CD4-positive, alpha-beta T cell (primary cell): ENCODE data around the gene NLGN1. TPM values are rescaled to one million over a fixed set of nuclear protein-coding genes. Genes with fewer than 3 reads are reported as not detected.

Source experiments
- ATAC-seq: fragments of 200-7000 bp; cut with Tn5 transposase; one replicate; pipeline ENCODE4 v1.10.0; 2022; ENCODE audit warnings: mild to moderate bottlenecking; ENCODE audit not compliant: poor library complexity
- CTCF ChIA-PET: fragments of 350-600 bp; sonication (Branson Sonifier 250); formaldehyde crosslinking; loops from one replicate; lab custom pipeline; 2021; ENCODE audit warnings: antibody characterized with exemption, inconsistent platforms; lab: Charles Lee
- POLR2A ChIA-PET: fragments of 350-600 bp; sonication (Branson Sonifier 250); formaldehyde crosslinking; loops from one replicate; lab custom pipeline; 2021; ENCODE audit warnings: antibody characterized with exemption, inconsistent platforms; lab: Charles Lee
- DNase-seq, 14 experiments: peaks; one replicate each; pipeline ENCODE4 v3.0.0-alpha.2; 2013 to 2020; ENCODE audit warnings: mixed read lengths in 2 of 14
- H3K27ac ChIP-seq, 2 donors: one replicate each; pipeline versions ENCODE4 v1.5.1 to v1.7.0; 2013; ENCODE audit warnings: low read length in 2 of 2, low read depth in 1 of 2, mild to moderate bottlenecking in 1 of 2
- H3K27me3 ChIP-seq, 2 experiments: 1 replicate in 1 of 2; 2 replicates in 1 of 2; pipeline versions ENCODE4 v1.6.1 to v1.7.0; 2013; ENCODE audit warnings: low read length in 2 of 2, control low read depth in 1 of 2, mild to moderate bottlenecking in 1 of 2, moderate library complexity in 1 of 2; ENCODE audit not compliant: insufficient read depth in 2 of 2, control insufficient read depth in 1 of 2
- H3K36me3 ChIP-seq: one replicate; pipeline ENCODE4 v1.6.1; 2013; ENCODE audit warnings: low read length, control low read depth; ENCODE audit not compliant: insufficient read depth
- H3K4me1 ChIP-seq: one replicate; pipeline ENCODE4 v1.6.1; 2013; ENCODE audit warnings: low read length, control low read depth; ENCODE audit not compliant: insufficient read depth
- H3K4me3 ChIP-seq: one replicate; pipeline ENCODE4 v1.5.1; 2013; ENCODE audit warnings: mild to moderate bottlenecking, low read length, moderate library complexity
- H3K9me3 ChIP-seq, 2 experiments: 1 replicate in 1 of 2; 2 replicates in 1 of 2; pipeline versions ENCODE4 v1.6.1 to v1.7.0; 2013; ENCODE audit warnings: low read length in 2 of 2, mild to moderate bottlenecking in 2 of 2, control low read depth in 1 of 2, moderate library complexity in 1 of 2; ENCODE audit not compliant: control insufficient read depth in 1 of 2, insufficient read depth in 1 of 2
- H3K27ac Mint-ChIP-seq: one replicate; pipeline ENCODE4 v1.8.0; 2020; ENCODE audit warnings: mixed read lengths
- H3K27me3 Mint-ChIP-seq: one replicate; pipeline ENCODE4 v1.8.0; 2021; ENCODE audit warnings: mixed read lengths
- H3K36me3 Mint-ChIP-seq: one replicate; pipeline ENCODE4 v1.8.0; 2021; ENCODE audit warnings: low read depth, mixed read lengths
- H3K4me1 Mint-ChIP-seq: one replicate; pipeline ENCODE4 v1.8.0; 2021; ENCODE audit warnings: low read depth, mixed read lengths
- H3K4me3 Mint-ChIP-seq: one replicate; pipeline ENCODE4 v1.8.0; 2020; ENCODE audit warnings: mild to moderate bottlenecking, mixed read lengths
- H3K9me3 Mint-ChIP-seq: one replicate; pipeline ENCODE4 v1.8.0; 2020; ENCODE audit warnings: mixed read lengths
- intact Hi-C, 2 experiments: fragments of 100-400 bp; cut with DNase I in 1 of 2; cut with micrococcal nuclease in 1 of 2; formaldehyde crosslinking; loops; one replicate each; pipeline versions ENCODE4 v1.15.1 to v1.9.0; 2023 to 2025; cut with DNase I, micrococcal nuclease
- total RNA-seq, 174 experiments: library from RNA in 2 of 174; stranded (reverse) in 2 of 174; gene quantifications; one replicate each; pipeline ENCODE4 v1.2.3 and lab custom pipeline; 2021 to 2026
- TF ChIP-seq, protein P1 (sequence below): fragments of 200-600 bp; IDR thresholded peaks from one replicate; pipeline ENCODE4 v1.8.0; 2022; ENCODE audit warnings: antibody characterized with exemption, mild to moderate bottlenecking

NLGN1 gene
- total RNA-seq, 2 experiments from 2014 or later = not detected

DNA sequence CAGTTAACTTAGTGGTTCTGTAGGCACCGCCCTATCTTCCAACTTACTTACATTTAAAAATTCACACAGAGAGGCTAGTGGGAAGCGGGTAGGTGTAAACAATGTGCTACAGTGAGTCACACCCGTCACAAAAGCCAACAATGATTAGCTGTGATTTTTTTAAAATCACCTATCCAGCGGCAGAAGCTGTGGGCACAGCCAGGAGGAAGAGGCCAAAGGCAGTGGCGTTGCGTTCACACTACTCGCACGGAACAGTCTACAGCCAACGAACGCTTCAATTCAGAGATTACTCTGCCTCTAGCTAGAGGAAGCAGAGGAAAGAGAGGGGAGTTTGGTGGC lies 2.5 kb upstream of the NLGN1 start:
- CTCF ChIA-PET = no interaction called here
- peaks cover 34% of the 10 kb centered on the region for H3K4me1 Mint-ChIP-seq
- POLR2A ChIA-PET = no interaction called here
- intact Hi-C loops = no loop called here
- H3K9me3 Mint-ChIP-seq = no peaks in the 10 kb centered on the region
- peaks cover 75% of the 10 kb centered on the region for H3K27me3 Mint-ChIP-seq
- Histone ChIP-seq H3K27me3 (peaks cover 32 to 59% of the 10 kb centered on the region in 2 experiments), H3K4me3 (peak overlapping the region; percentile 19), H3K9me3 (peaks cover 0 to 21% of the 10 kb centered on the region in 2 experiments), H3K4me1 (peaks cover 26% of the 10 kb centered on the region), H3K27ac (no peak overlapping the region), H3K36me3 (no peaks in the 10 kb centered on the region)
- no peak overlapping the region for H3K27ac Mint-ChIP-seq
- DNase-seq (peak in 1 of 14 experiments; percentile 23), ATAC-seq (no peak)
- H3K4me3 Mint-ChIP-seq = peak overlapping the region; percentile 66
- H3K36me3 Mint-ChIP-seq = no peaks in the 10 kb centered on the region
- TF ChIP-seq, protein P1, sequence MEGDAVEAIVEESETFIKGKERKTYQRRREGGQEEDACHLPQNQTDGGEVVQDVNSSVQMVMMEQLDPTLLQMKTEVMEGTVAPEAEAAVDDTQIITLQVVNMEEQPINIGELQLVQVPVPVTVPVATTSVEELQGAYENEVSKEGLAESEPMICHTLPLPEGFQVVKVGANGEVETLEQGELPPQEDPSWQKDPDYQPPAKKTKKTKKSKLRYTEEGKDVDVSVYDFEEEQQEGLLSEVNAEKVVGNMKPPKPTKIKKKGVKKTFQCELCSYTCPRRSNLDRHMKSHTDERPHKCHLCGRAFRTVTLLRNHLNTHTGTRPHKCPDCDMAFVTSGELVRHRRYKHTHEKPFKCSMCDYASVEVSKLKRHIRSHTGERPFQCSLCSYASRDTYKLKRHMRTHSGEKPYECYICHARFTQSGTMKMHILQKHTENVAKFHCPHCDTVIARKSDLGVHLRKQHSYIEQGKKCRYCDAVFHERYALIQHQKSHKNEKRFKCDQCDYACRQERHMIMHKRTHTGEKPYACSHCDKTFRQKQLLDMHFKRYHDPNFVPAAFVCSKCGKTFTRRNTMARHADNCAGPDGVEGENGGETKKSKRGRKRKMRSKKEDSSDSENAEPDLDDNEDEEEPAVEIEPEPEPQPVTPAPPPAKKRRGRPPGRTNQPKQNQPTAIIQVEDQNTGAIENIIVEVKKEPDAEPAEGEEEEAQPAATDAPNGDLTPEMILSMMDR = no peak

DNA sequence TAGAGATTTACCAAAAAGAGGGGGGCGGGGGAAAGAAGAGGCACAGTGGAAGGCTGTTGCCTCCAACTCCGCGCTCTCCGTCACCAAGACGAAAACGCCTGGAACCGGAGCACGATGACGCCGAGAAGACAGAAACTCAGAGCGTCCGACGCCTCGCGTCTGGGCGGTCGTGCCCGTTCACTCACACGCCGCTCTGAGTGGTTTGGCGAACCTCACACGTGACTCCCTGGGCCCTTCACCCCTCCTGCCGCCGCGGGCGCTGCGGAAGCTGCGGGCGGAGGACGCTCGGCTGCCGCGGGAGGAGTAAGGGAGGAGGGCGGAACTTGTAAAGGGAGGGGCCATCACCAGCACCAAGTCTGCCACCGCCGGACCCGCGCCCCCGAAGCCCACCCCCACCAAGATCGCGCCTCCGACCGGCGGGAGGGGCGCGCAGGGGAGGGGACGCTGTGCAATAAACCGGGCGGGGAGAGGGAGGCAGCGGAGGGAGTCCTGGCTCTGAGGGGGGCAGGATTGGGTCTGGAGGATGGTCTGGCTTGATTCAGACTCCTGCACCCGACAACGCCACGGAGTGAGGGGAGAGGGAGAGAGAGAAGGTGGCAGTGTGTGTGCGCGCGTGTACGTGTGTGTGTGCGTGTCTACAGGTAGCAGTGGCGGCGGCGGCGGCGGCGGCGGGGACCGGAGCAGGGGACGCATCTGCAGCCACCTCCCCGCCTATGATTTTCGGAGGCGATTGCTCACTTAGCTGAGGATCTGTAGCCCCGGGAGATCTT lies 1.9 kb upstream of the NLGN1 start:
- Histone ChIP-seq H3K36me3 (no peaks in the 10 kb centered on the region), H3K27ac (no peak overlapping the region), H3K4me3 (peak overlapping the region; percentile 19), H3K4me1 (peaks cover 26% of the 10 kb centered on the region), H3K9me3 (peaks cover 0 to 21% of the 10 kb centered on the region in 2 experiments), H3K27me3 (peaks cover 32 to 59% of the 10 kb centered on the region in 2 experiments)
- Mint-ChIP-seq H3K4me3 (peak overlapping the region; percentile 66), H3K9me3 (no peaks in the 10 kb centered on the region), H3K27ac (no peak overlapping the region), H3K36me3 (no peaks in the 10 kb centered on the region), H3K4me1 (peaks cover 34% of the 10 kb centered on the region), H3K27me3 (peaks cover 80% of the 10 kb centered on the region)
- DNase-seq (peak in 10 of 14 experiments; percentile 0 to 62 (median 15)), ATAC-seq (peak; percentile 63)
- ChIA-PET POLR2A (no interaction called here), CTCF (no interaction called here)
- intact Hi-C loops = no loop called here
- TF ChIP-seq, protein P1 = no peak

DNA sequence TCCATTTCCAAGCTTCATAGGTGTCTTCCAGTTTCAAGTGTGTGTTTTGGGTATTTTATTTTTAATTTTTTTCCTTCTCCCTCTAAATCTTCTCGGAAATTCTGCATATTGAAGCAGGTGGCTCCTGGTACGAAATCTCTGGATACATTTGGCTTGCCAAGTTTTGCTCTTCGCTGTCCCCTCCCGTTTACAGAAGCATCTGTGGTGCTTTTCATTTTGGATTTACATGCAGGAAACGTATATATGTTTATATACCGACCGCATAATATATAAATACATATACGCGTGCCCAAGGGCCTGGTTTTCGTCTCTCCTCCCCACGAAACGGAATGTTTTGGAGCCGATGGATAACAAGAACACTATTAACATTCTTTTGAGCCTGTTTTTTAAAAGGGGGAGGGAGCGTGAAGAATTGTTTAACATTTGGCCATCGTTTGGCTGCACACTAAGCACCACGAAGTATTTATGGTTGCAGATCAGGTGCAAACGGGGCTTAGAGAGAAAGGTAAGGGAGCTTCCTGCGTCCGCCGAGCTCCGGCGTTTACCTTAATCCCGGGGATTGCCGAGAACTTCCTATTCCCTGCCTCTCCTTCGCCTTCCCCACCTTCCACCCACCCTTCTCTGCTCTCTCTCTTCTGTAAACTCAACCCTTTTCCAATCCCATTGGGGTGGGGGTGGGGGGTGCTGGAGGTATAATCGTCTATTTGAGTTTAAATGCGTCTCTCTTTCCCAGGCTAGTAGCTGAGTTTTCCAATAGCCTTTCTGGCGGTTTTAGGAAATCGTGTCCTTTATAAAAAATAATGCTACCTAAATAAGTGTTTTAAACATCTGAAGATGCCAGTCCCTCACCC lies 1.1 kb upstream of the NLGN1 start:
- ChIA-PET CTCF (no interaction called here), POLR2A (no interaction called here)
- H3K4me1 ChIP-seq = peaks cover 26% of the 10 kb centered on the region
- intact Hi-C loops = no loop called here
- no peaks in the 10 kb centered on the region for H3K9me3 Mint-ChIP-seq
- DNase-seq (no peak), ATAC-seq (no peak)
- peaks cover 82% of the 10 kb centered on the region for H3K27me3 Mint-ChIP-seq
- H3K4me1 Mint-ChIP-seq = peaks cover 34% of the 10 kb centered on the region
- peak overlapping the region; percentile 19 for H3K4me3 ChIP-seq
- H3K27ac Mint-ChIP-seq = no peak overlapping the region
- peaks cover 0 to 21% of the 10 kb centered on the region in 2 experiments for H3K9me3 ChIP-seq
- peak overlapping the region; percentile 58 for H3K4me3 Mint-ChIP-seq
- H3K27ac ChIP-seq = no peak overlapping the region
- TF ChIP-seq, protein P1 = no peak
- no peaks in the 10 kb centered on the region for H3K36me3 ChIP-seq
- H3K27me3 ChIP-seq = peaks cover 32 to 59% of the 10 kb centered on the region in 2 experiments
- no peaks in the 10 kb centered on the region for H3K36me3 Mint-ChIP-seq
